Esophagus squamous epithelium (tissue), 4 donors: ENCODE data around the gene FES.

Experiments
- POLR2A ChIP-seq, 4 donors: fragments of 450-650 bp; IDR thresholded peaks; one replicate each; pipeline ENCODE4 v1.6.1; 2017; ENCODE audit warnings: antibody characterized with exemption in 4 of 4, mild to moderate bottlenecking in 4 of 4, moderate library complexity in 3 of 4
- TF ChIP-seq, protein P1 (sequence below), 6 experiments: fragments of 450-650 bp in 4 of 6; fragments of 200-600 bp in 2 of 6; sonication (generic) in 2 of 6; IDR thresholded peaks; one replicate each; pipeline ENCODE4 v1.5.1; 2016 to 2019; ENCODE audit warnings: antibody characterized with exemption in 6 of 6, mild to moderate bottlenecking in 4 of 6, moderate library complexity in 4 of 6

DNA sequence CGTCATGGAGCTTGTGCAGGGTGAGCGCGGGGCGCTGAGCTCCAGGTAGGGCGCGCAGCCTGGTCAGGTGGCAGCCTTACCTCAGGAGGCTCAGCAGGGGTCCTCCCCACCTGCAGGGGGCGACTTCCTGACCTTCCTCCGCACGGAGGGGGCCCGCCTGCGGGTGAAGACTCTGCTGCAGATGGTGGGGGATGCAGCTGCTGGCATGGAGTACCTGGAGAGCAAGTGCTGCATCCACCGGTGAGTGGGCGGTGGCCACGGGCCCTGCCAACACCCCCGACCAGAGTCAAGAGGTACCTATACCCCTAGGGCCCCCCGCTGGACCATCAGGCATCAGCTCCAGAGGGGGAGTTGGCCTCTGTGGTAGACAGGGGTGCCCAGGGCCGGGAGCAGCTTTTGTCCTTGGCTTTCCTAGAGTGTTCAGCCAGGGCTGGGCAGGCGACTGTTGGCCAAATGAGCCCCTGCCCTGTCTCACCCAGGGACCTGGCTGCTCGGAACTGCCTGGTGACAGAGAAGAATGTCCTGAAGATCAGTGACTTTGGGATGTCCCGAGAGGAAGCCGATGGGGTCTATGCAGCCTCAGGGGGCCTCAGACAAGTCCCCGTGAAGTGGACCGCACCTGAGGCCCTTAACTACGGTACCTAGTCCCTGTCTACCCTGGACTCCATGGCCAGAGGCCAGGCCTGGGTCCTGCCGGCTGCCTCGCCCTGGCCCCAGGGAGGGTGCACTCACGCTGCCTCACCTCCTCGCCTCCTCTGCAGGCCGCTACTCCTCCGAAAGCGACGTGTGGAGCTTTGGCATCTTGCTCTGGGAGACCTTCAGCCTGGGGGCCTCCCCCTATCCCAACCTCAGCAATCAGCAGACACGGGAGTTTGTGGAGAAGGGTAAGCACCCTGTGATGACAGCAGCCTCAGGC lies 9.1 kb downstream of the FES start:
- TF ChIP-seq, protein P1, sequence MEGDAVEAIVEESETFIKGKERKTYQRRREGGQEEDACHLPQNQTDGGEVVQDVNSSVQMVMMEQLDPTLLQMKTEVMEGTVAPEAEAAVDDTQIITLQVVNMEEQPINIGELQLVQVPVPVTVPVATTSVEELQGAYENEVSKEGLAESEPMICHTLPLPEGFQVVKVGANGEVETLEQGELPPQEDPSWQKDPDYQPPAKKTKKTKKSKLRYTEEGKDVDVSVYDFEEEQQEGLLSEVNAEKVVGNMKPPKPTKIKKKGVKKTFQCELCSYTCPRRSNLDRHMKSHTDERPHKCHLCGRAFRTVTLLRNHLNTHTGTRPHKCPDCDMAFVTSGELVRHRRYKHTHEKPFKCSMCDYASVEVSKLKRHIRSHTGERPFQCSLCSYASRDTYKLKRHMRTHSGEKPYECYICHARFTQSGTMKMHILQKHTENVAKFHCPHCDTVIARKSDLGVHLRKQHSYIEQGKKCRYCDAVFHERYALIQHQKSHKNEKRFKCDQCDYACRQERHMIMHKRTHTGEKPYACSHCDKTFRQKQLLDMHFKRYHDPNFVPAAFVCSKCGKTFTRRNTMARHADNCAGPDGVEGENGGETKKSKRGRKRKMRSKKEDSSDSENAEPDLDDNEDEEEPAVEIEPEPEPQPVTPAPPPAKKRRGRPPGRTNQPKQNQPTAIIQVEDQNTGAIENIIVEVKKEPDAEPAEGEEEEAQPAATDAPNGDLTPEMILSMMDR (IDR thresholded peaks at IDR 0.05) = no peak
- no peak for TF ChIP-seq POLR2A (IDR thresholded peaks at IDR 0.05)
